ENCODE measurements around the gene OR51E2.

GRCh38 chr11:4700436-4700820 is 2.8 kb upstream of the OR51E2 start:
- TF ChIP-seq CTCF (IDR thresholded peaks at IDR 0.05) (no peak), POLR2A (IDR thresholded peaks at IDR 0.05) (no peak)
